HG02571 (cell line): Measurements from ENCODE around the gene TMEFF1.
A peak's percentile ranks its signal among the peaks of the same experiment; 100 is the strongest.
"Not testable (repeated sequence)": the region's sequence is repeated elsewhere in the genome, so short reads cannot be mapped to it uniquely, and the experiment has no call there.

Experiments
- ATAC-seq: cut with Tn5 transposase; IDR thresholded peaks from one replicate; pipeline ENCODE4 v1.9.1; 2021; ENCODE audit warnings: mild to moderate bottlenecking, moderate library complexity; ENCODE audit not compliant: unreplicated experiment

TMEFF1 gene, protein sequence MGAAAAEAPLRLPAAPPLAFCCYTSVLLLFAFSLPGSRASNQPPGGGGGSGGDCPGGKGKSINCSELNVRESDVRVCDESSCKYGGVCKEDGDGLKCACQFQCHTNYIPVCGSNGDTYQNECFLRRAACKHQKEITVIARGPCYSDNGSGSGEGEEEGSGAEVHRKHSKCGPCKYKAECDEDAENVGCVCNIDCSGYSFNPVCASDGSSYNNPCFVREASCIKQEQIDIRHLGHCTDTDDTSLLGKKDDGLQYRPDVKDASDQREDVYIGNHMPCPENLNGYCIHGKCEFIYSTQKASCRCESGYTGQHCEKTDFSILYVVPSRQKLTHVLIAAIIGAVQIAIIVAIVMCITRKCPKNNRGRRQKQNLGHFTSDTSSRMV

DNA sequence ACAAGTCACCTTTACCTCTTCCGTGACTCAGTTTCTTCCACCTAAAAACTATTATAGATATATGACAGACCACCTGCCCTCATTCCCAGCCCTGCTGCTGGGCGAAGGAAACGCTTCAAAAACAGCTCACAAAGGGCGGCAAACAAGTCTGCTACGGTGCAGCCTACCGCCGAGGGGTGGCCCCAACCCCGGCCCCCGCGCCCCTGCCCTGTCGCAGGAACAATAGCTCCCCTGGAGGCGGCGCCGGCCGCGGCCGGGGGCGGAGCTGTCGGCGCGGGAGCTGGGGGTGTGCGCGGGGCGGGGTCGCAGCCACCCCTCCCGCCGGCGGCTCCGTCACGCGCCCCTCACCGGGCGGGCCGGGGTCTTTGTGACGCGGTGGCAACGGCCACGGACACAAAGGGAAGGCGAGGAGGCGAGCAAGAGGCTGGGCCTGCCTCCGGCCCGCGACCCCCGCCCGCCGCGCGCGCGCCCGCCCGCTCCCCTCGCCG is at the start of gene TMEFF1:
TSS of gene TMEFF1 (plus strand) at position 362 of the 488 bp plus-strand sequence. CDS start 396 bp downstream, outside the sequence.
- peak; percentile 45 for ATAC-seq

DNA sequence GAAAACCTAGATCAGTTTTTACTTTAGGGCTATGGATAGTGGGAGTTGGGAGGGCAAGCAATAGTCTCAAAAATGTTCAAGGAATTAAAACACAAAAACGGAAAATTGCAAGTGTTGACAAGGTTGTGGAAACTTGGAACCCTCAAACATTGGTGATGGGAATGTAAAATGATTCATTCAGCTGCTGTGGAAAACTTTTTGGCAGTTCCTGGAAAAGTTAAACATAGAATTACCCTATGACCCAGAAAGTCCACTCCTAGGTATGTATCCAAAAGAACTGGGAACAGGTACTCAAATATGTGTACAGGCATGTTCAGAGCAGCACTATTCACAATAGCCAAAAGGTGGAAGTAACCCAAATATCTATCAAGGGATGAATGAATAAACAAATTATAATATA is 47.2 kb upstream of the TMEFF1 start:
- no peak for ATAC-seq

DNA sequence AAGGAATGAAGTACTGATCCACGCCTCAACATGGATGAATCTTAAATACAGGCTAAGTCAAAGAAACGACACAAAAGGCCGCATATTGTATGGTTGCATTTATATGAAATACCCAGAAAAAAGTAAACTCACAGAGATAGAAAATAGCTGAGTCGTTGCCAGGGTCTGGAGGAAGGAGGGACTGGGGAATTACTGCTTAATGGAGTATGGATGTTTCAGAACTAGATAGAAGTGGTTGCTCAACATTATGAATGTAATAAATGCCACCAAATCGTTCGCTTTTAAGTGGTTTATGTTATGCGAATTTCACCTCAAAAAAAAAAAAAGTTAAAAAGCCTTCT is 46.8 kb upstream of the TMEFF1 start:
- no peak for ATAC-seq

GRCh38 chr9:100426530-100427365 is 46.2 kb upstream of the TMEFF1 start, which contains the start of gene MSANTD3:
Gene MSANTD3, plus strand, starts transcription at chr9:100427143. Its CDS starts 14,796 bp downstream, at chr9:100441939.
- ATAC-seq: peak; percentile 75

GRCh38 chr9:100427366-100428263 is 45.3 kb upstream of the TMEFF1 start:
- ATAC-seq: peak; percentile 46

DNA sequence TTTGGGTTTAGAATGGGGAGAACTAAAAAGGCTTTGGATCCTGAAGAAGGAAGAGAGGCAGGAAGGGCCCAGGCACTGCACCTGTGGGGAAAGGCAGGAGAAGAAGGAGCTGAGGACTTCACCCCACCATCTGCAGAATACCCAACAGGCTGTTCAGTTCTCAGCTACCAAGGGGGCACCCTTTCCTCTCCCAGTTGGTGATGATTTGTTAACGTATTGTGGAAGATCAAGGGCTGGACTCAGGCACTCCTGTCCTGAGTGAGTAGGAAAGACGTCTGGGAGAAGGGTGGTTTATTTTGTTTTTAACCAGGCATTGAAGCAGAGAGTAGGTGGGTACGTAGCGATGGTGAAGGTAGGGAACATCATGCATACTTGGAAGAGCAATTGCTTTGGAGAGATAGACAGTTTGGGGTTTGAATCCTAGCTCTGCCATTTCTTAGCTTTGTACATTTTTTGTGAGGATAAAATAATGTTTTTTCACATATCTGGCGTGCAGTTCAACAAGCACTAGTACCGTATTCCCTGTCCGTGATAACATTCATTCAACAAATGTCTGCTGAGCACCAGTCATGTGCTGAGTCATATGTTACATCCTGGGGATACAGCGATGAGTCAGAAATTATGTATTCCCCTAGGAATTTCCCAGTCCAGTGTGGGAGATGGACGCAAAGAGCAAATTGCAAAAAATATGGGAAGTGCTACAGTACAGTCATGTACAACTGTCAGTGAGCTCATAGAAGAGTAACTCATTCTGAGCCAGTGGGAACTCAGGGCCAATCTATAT is 43.9 kb upstream of the TMEFF1 start:
- ATAC-seq: no peak

GRCh38 chr9:100430286-100430940 is 42.5 kb upstream of the TMEFF1 start:
- ATAC-seq: no peak

GRCh38 chr9:100431886-100432285 is 41.1 kb upstream of the TMEFF1 start:
- ATAC-seq: no peak

DNA sequence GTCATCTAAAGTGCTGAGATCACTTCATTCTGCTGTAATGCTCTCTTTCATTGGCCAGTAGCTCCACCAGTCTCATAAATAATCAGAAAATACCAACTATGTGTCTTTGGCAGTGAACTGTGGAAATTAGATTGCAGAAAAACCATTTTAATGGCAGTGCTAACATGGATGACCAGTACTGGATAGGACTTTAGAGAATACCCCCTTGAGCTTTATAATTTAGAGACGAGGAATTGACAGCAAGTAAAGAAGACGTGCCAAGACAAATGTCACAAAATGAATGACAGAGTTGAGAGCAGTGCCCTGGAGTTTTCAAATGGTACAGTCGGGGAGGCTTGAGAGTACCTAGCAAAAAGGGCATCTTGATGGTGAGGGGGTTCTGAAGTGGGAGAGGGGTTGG is 40.2 kb upstream of the TMEFF1 start:
- no peak for ATAC-seq

GRCh38 chr9:100436571-100436970 is 36.4 kb upstream of the TMEFF1 start:
- no peak for ATAC-seq

DNA sequence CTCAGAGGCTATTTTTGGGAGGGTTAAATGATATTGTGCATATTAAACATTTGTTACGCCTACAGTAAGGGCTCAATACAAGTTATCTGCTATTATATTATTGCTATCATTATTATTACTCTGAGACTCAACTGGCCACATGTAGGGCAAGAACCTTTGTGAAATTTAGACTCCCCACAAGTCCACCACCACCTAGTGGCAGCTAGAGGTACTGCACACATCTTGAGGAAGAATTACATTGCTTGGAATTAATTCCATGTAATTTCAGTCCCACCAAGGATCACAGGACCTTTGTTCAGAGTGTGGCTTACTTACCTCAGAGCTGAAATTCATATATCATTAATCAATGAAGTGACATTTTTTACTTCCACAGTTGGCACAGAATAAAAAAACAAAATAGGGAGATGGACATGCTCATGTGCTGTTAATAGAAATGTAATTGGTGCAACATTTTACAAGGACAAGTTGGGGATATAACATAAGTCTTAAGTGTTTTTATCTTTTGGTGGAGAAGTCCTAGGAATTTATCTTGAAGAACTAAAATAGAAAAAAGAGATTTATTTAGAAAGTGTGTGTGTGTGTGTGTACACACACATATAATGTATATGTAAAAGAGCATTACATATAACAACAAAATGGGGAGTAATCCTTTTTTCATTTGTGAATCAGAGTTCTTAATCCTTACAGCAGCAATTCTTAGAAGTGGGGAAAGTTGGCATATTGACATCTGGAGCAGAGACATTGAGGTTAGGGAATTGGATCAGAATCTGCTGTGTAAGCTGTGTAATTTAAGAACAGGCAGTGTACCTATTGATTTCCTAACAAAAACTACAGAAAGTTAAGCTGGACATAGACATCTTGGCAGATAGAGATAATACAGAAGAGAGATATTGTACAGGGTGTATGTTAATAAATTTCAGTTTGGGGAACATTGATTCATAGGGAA is 34.8 kb upstream of the TMEFF1 start:
- no peak for ATAC-seq

- no peak for ATAC-seq
Observed at GRCh38 chr9:100440071-100440470, 32.9 kb upstream of the TMEFF1 start.

GRCh38 chr9:100440487-100440886 is 32.5 kb upstream of the TMEFF1 start:
- not testable (repeated sequence) for ATAC-seq

DNA sequence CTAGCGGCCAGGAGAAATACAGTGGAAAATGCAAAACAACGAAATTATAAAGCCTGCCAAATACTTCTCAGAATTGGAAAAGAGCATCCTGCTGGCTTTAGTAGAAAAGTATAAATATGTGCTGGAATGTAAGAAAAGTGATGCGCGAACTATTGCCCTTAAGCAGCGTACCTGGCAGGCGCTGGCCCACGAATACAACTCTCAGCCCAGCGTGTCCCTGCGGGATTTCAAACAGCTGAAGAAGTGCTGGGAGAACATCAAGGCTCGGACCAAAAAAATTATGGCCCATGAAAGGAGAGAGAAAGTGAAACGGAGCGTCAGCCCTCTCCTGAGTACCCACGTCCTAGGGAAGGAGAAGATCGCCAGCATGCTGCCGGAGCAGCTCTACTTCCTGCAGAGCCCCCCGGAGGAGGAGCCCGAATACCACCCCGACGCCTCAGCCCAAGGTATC is 31.0 kb upstream of the TMEFF1 start:
- no peak for ATAC-seq

DNA sequence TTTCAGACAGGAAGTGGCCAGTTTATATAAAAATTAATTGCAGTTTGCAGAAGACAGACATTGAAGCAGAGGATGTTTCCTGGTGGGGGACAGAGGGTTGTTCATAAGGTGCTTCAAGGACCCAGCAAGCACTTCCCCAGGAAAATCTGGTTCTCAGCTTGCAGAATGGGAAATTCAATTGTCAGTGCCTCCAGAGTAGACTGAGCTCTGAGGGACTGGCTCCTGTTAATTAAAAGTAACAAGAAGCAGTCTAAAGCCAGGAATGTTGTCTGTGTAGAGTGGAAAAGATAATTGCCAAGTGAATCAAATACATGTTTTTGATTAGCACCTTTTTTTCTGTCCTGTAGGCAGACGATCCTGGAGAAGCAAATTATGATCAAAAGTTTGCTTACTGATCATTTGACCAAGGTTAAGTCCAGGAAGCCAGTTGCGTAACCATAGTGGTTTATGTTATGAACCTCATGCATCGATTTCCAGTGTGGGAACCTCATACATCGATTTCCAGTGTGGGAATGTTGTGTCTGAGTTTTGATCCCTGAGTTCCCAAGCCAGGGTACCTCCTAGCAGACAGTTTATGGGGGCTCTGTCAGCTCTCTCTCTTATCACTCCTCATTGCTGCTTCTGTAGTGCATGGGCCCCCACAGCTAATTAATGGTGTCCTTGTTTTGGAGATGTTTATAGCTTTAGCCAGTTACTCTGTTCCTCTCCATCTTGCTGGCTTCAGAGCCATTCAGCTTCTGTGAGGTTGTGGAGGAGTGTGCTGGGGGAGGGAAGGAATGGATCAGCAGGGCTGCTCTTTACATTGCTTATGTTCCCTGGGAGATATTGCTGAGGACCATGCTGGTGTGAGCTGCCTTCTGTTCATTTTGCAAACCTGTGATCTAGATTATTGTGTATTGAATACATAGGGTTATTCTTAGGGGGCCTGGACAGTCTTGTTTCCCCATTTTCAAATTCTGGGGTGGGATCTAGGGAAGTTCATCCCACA is 28.9 kb upstream of the TMEFF1 start:
- no peak for ATAC-seq

- no peak for ATAC-seq
Observed at GRCh38 chr9:100445161-100445902, 27.6 kb upstream of the TMEFF1 start.
